WTC11 (cell line): Measurements from ENCODE around the gene TMED5. TPM values are rescaled to one million over a fixed set of nuclear protein-coding genes. Genes with fewer than 3 reads are reported as not detected.

Experiments used
- ATAC-seq: fragments of 200-7000 bp; cut with Tn5 transposase; 2 replicates; pipeline ENCODE4 v1.10.0; 2021; ENCODE audit warnings: mild to moderate bottlenecking, moderate library complexity
- CTCF ChIA-PET: fragments of 300-600 bp; sonication (Branson Sonifier 250); formaldehyde crosslinking; loops from one replicate; lab custom pipeline; 2021; ENCODE audit warnings: antibody characterized with exemption; lab: Charles Lee
- POLR2A ChIA-PET: fragments of 350-600 bp; sonication (Branson Sonifier 250); formaldehyde crosslinking; loops from one replicate; lab custom pipeline; 2021; ENCODE audit warnings: antibody characterized with exemption; lab: Charles Lee
- DNase-seq: peaks from one replicate; pipeline ENCODE4 v3.0.0; 2021; ENCODE audit warnings: low spot score
- H3K27ac Mint-ChIP-seq: 2 replicates; pipeline ENCODE4 v1.8.0; 2021; ENCODE audit warnings: mixed read lengths
- H3K27me3 Mint-ChIP-seq: 2 replicates; pipeline ENCODE4 v1.8.0; 2021; ENCODE audit warnings: low read depth, mild to moderate bottlenecking, moderate library complexity, mixed read lengths
- H3K36me3 Mint-ChIP-seq: 2 replicates; pipeline ENCODE4 v1.8.0; 2021; ENCODE audit warnings: mixed read lengths
- H3K4me1 Mint-ChIP-seq: 2 replicates; pipeline ENCODE4 v1.8.0; 2022; ENCODE audit warnings: mixed read lengths
- H3K4me3 Mint-ChIP-seq: 2 replicates; pipeline ENCODE4 v1.8.0; 2021; ENCODE audit warnings: mild to moderate bottlenecking, moderate library complexity, mixed read lengths
- H3K9me3 Mint-ChIP-seq: 2 replicates; pipeline ENCODE4 v1.8.0; 2021; ENCODE audit warnings: mixed read lengths
- CREB1 ChIP-seq: sonication (generic); formaldehyde crosslinking; IDR thresholded peaks from 2 replicates; pipeline ENCODE4 v1.8.0; 2023; ENCODE audit warnings: mild to moderate bottlenecking, missing genetic modification reagents
- GRHL2 ChIP-seq: fragments of 250-450 bp; sonication (Bioruptor Pico); IDR thresholded peaks from 2 replicates; pipeline ENCODE4 v1.8.0; 2022; ENCODE audit warnings: mild to moderate bottlenecking, moderate library complexity; ENCODE audit not compliant: insufficient replicate concordance, severe bottlenecking
- NFATC4 ChIP-seq: fragments of 250-450 bp; sonication (Bioruptor Pico); IDR thresholded peaks from 2 replicates; pipeline ENCODE4 v1.9.0; 2021; ENCODE audit warnings: mild to moderate bottlenecking
- NR1H2 ChIP-seq: sonication (generic); formaldehyde crosslinking; IDR thresholded peaks from 2 replicates; pipeline ENCODE4 v1.9.0; 2021; ENCODE audit warnings: mild to moderate bottlenecking, moderate library complexity, missing genetic modification reagents
- NR2C2 ChIP-seq: sonication (generic); formaldehyde crosslinking; IDR thresholded peaks from 2 replicates; pipeline ENCODE4 v1.8.0; 2022; ENCODE audit warnings: mild to moderate bottlenecking, missing genetic modification reagents
- PRRX2 ChIP-seq: fragments of 250-450 bp; sonication (Bioruptor Pico); IDR thresholded peaks from 2 replicates; pipeline ENCODE4 v1.8.0; 2021; ENCODE audit warnings: mild to moderate bottlenecking
- RELA ChIP-seq: sonication (generic); formaldehyde crosslinking; IDR thresholded peaks from 2 replicates; pipeline ENCODE4 v1.8.1; 2022; ENCODE audit warnings: missing genetic modification reagents, mild to moderate bottlenecking, borderline replicate concordance
- TP53 ChIP-seq: sonication (generic); formaldehyde crosslinking; IDR thresholded peaks from 2 replicates; pipeline ENCODE4 v1.8.1; 2023; ENCODE audit warnings: mild to moderate bottlenecking, missing genetic modification reagents
- ZNF138 ChIP-seq: sonication (generic); formaldehyde crosslinking; conservative IDR thresholded peaks from 2 replicates; pipeline ENCODE4 v1.8.1; 2022; ENCODE audit warnings: mild to moderate bottlenecking, moderate library complexity, missing genetic modification reagents
- ZNF671 ChIP-seq: fragments of 250-450 bp; sonication (Bioruptor Pico); IDR thresholded peaks from 2 replicates; pipeline ENCODE4 v1.8.0; 2021; ENCODE audit warnings: mild to moderate bottlenecking
- total RNA-seq: library from RNA; stranded (reverse); gene quantifications from 3 replicates; pipeline ENCODE4 v1.2.3, GENCODE V29; 2021
- TF ChIP-seq, protein P1 (sequence below): fragments of 250-450 bp; sonication (Bioruptor Pico); IDR thresholded peaks from 2 replicates; pipeline ENCODE4 v2.1.2; 2022; ENCODE audit warnings: mild to moderate bottlenecking, moderate library complexity
- TF ChIP-seq, protein P2 (sequence below): fragments of 250-450 bp; sonication (Bioruptor Pico); IDR thresholded peaks from 2 replicates; pipeline ENCODE4 v1.8.0; 2021; ENCODE audit warnings: mild to moderate bottlenecking
- TF ChIP-seq, protein P3 (sequence below): sonication (generic); formaldehyde crosslinking; IDR thresholded peaks from 2 replicates; pipeline ENCODE4 v1.8.1; 2022; ENCODE audit warnings: mild to moderate bottlenecking, moderate library complexity, missing genetic modification reagents
- TF ChIP-seq, protein P4 (sequence below): fragments of 200-600 bp; IDR thresholded peaks from 2 replicates; pipeline ENCODE4 v1.8.0; 2022; ENCODE audit warnings: antibody characterized with exemption
- TF ChIP-seq, protein P5 (sequence below): sonication (generic); formaldehyde crosslinking; IDR thresholded peaks from 2 replicates; pipeline ENCODE4 v1.8.0; 2022; ENCODE audit warnings: mild to moderate bottlenecking, missing genetic modification reagents
- TF ChIP-seq, protein P6 (sequence below): sonication (generic); formaldehyde crosslinking; IDR thresholded peaks from 2 replicates; pipeline ENCODE4 v1.8.0; 2022; ENCODE audit warnings: mild to moderate bottlenecking, missing genetic modification reagents
- TF ChIP-seq, protein P7 (sequence below): sonication (generic); formaldehyde crosslinking; IDR thresholded peaks from 2 replicates; pipeline ENCODE4 v1.8.1; 2023; ENCODE audit warnings: mild to moderate bottlenecking, moderate library complexity, missing genetic modification reagents
- TF ChIP-seq, protein P8 (sequence below): fragments of 250-450 bp; sonication (Bioruptor Pico); IDR thresholded peaks from 2 replicates; pipeline ENCODE4 v1.9.0; 2021; ENCODE audit warnings: mild to moderate bottlenecking

TMED5 gene
- total RNA-seq, 1 experiment from 2014 or later: 28.5 TPM

DNA sequence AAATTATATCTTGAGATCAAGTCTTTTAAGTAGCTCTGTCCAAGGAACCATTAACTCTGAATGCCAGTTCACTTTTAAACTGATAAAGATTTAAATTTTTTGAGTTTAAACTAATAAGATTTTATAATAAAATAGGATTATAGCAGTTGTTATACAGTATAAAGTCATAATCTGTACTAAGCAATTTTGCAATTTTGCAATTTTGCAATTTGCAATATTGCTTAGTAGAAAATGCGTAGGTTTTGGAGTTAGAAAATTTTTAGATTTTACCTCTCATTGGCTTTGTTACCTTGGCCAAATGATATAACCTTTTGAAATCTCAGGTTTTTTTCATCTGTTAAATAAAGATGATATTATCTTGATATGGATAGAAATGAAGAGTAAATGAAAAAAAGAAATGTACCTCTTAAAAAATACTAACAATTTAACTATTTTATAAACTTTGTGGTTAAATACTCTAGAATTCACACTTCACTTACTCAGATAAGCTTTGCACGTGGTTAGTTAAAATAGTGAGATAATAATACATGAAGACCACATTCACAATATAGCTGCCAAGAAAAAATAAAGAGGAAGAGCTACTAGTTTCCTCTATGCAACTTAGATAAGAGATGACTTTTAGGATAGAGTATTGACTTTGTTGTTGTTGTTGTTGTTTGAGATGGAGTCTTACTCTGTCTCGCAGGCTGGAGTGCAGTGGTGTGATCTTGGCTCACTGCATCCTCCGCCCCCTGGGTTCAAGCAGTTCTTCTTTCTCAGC is 14.2 kb upstream of the TMED5 start:
- ATAC-seq (no peak), DNase-seq (no peak)
- Mint-ChIP-seq H3K4me3 (no peak overlapping the region), H3K9me3 (peaks cover 9% of the 10 kb centered on the region), H3K27ac (no peak overlapping the region), H3K4me1 (no peaks in the 10 kb centered on the region), H3K36me3 (peaks cover 42% of the 10 kb centered on the region), H3K27me3 (no peaks in the 10 kb centered on the region)
- ChIA-PET POLR2A (interaction anchor here (0.6 kb wide), 1 partner anchor 232 kb away, joined by 4 read pairs; no protein-coding TSS in a partner anchor), CTCF (no interaction called here)
- TF ChIP-seq, protein P1, sequence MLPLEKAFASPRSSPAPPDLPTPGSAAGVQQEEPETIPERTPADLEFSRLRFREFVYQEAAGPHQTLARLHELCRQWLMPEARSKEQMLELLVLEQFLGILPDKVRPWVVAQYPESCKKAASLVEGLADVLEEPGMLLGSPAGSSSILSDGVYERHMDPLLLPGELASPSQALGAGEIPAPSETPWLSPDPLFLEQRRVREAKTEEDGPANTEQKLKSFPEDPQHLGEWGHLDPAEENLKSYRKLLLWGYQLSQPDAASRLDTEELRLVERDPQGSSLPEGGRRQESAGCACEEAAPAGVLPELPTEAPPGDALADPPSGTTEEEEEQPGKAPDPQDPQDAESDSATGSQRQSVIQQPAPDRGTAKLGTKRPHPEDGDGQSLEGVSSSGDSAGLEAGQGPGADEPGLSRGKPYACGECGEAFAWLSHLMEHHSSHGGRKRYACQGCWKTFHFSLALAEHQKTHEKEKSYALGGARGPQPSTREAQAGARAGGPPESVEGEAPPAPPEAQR (CRISPR knock-in tag): no peak
- TF ChIP-seq, protein P2, sequence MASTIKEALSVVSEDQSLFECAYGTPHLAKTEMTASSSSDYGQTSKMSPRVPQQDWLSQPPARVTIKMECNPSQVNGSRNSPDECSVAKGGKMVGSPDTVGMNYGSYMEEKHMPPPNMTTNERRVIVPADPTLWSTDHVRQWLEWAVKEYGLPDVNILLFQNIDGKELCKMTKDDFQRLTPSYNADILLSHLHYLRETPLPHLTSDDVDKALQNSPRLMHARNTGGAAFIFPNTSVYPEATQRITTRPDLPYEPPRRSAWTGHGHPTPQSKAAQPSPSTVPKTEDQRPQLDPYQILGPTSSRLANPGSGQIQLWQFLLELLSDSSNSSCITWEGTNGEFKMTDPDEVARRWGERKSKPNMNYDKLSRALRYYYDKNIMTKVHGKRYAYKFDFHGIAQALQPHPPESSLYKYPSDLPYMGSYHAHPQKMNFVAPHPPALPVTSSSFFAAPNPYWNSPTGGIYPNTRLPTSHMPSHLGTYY (CRISPR knock-in tag): no peak
- TF ChIP-seq ZNF671 (CRISPR knock-in tag) (no peak), NR2C2 (CRISPR knock-in tag) (no peak)
- TF ChIP-seq, protein P3, sequence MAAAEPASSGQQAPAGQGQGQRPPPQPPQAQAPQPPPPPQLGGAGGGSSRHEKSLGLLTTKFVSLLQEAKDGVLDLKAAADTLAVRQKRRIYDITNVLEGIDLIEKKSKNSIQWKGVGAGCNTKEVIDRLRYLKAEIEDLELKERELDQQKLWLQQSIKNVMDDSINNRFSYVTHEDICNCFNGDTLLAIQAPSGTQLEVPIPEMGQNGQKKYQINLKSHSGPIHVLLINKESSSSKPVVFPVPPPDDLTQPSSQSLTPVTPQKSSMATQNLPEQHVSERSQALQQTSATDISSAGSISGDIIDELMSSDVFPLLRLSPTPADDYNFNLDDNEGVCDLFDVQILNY: no peak
- TF ChIP-seq, protein P4, sequence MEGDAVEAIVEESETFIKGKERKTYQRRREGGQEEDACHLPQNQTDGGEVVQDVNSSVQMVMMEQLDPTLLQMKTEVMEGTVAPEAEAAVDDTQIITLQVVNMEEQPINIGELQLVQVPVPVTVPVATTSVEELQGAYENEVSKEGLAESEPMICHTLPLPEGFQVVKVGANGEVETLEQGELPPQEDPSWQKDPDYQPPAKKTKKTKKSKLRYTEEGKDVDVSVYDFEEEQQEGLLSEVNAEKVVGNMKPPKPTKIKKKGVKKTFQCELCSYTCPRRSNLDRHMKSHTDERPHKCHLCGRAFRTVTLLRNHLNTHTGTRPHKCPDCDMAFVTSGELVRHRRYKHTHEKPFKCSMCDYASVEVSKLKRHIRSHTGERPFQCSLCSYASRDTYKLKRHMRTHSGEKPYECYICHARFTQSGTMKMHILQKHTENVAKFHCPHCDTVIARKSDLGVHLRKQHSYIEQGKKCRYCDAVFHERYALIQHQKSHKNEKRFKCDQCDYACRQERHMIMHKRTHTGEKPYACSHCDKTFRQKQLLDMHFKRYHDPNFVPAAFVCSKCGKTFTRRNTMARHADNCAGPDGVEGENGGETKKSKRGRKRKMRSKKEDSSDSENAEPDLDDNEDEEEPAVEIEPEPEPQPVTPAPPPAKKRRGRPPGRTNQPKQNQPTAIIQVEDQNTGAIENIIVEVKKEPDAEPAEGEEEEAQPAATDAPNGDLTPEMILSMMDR: no peak
- TF ChIP-seq, protein P5, sequence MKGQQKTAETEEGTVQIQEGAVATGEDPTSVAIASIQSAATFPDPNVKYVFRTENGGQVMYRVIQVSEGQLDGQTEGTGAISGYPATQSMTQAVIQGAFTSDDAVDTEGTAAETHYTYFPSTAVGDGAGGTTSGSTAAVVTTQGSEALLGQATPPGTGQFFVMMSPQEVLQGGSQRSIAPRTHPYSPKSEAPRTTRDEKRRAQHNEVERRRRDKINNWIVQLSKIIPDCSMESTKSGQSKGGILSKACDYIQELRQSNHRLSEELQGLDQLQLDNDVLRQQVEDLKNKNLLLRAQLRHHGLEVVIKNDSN: no peak
- TF ChIP-seq, protein P6, sequence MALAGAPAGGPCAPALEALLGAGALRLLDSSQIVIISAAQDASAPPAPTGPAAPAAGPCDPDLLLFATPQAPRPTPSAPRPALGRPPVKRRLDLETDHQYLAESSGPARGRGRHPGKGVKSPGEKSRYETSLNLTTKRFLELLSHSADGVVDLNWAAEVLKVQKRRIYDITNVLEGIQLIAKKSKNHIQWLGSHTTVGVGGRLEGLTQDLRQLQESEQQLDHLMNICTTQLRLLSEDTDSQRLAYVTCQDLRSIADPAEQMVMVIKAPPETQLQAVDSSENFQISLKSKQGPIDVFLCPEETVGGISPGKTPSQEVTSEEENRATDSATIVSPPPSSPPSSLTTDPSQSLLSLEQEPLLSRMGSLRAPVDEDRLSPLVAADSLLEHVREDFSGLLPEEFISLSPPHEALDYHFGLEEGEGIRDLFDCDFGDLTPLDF (CRISPR knock-in tag): no peak

DNA sequence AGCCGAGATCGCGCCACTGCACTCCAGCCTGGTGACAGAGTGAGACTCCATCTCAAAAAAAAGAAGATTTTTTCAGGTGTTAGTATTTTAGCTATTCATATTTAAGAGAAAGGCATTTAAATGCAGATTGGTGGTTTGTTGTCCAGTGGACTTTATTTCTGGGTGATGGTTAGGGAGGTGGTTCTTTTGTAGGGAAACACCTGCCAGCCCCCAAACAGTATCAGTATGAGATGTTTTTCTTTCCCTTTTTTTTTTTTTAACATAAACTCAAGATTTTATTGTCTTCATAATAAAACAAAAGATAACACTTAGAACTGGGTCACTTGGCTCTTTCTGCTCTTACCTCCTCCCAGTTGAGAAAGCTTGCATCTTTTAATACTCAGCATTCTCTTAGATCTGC is 10.2 kb upstream of the TMED5 start:
- DNase-seq: no peak
- Mint-ChIP-seq H3K36me3 (peaks cover 23% of the 10 kb centered on the region), H3K4me1 (no peaks in the 10 kb centered on the region), H3K27ac (peak overlapping the region; percentile 57; the same call in 1 of the 2 replicates), H3K9me3 (no peaks in the 10 kb centered on the region), H3K27me3 (no peaks in the 10 kb centered on the region), H3K4me3 (no peak overlapping the region)
- POLR2A ChIA-PET: no interaction called here
- ATAC-seq: no peak
- TF ChIP-seq, protein P7, sequence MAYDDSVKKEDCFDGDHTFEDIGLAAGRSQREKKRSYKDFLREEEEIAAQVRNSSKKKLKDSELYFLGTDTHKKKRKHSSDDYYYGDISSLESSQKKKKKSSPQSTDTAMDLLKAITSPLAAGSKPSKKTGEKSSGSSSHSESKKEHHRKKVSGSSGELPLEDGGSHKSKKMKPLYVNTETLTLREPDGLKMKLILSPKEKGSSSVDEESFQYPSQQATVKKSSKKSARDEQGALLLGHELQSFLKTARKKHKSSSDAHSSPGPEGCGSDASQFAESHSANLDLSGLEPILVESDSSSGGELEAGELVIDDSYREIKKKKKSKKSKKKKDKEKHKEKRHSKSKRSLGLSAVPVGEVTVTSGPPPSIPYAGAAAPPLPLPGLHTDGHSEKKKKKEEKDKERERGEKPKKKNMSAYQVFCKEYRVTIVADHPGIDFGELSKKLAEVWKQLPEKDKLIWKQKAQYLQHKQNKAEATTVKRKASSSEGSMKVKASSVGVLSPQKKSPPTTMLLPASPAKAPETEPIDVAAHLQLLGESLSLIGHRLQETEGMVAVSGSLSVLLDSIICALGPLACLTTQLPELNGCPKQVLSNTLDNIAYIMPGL (CRISPR knock-in tag): no peak
- TF ChIP-seq NFATC4 (CRISPR knock-in tag) (no peak), NR1H2 (CRISPR knock-in tag) (no peak)
- CTCF ChIA-PET: no interaction called here

DNA sequence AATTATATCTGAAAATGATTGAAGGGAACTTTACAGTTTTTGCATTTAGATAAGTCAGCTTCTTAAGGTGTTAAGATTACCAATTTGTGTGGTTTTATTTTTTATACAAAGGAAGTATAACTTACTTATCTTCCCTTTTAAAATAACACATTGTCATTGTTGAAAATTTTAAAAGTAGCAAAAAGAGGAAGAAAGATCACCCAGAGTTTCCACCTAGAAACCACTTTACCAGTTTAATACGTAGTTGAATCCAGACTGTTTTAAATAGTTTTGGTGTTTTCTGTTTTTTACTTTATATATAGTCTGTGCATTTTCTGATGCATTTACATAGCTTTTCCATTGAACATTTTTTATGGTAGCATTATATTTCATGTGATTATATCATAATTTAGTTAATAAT is 6.5 kb upstream of the TMED5 start:
- ChIA-PET CTCF (no interaction called here), POLR2A (no interaction called here)
- DNase-seq (no peak), ATAC-seq (no peak)
- no peaks in the 10 kb centered on the region for H3K9me3 Mint-ChIP-seq
- no peak overlapping the region for H3K27ac Mint-ChIP-seq
- no peak overlapping the region for H3K4me3 Mint-ChIP-seq
- peaks cover 14% of the 10 kb centered on the region for H3K36me3 Mint-ChIP-seq
- H3K4me1 Mint-ChIP-seq: peaks cover 11% of the 10 kb centered on the region
- TF ChIP-seq NFATC4 (CRISPR knock-in tag): no peak
- TF ChIP-seq GRHL2 (CRISPR knock-in tag): no peak
- no peak for TF ChIP-seq RELA (CRISPR knock-in tag)
- TF ChIP-seq, protein P8, sequence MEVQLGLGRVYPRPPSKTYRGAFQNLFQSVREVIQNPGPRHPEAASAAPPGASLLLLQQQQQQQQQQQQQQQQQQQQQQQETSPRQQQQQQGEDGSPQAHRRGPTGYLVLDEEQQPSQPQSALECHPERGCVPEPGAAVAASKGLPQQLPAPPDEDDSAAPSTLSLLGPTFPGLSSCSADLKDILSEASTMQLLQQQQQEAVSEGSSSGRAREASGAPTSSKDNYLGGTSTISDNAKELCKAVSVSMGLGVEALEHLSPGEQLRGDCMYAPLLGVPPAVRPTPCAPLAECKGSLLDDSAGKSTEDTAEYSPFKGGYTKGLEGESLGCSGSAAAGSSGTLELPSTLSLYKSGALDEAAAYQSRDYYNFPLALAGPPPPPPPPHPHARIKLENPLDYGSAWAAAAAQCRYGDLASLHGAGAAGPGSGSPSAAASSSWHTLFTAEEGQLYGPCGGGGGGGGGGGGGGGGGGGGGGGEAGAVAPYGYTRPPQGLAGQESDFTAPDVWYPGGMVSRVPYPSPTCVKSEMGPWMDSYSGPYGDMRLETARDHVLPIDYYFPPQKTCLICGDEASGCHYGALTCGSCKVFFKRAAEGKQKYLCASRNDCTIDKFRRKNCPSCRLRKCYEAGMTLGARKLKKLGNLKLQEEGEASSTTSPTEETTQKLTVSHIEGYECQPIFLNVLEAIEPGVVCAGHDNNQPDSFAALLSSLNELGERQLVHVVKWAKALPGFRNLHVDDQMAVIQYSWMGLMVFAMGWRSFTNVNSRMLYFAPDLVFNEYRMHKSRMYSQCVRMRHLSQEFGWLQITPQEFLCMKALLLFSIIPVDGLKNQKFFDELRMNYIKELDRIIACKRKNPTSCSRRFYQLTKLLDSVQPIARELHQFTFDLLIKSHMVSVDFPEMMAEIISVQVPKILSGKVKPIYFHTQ (CRISPR knock-in tag): no peak
- no peak for TF ChIP-seq PRRX2
- no peak for TF ChIP-seq TP53 (CRISPR knock-in tag)
- no peak for TF ChIP-seq CREB1 (CRISPR knock-in tag)
- no peak for TF ChIP-seq ZNF138
- H3K27me3 Mint-ChIP-seq: no peaks in the 10 kb centered on the region
